ENCODE data around the gene HSPA1L.

The HSPA1L gene

GRCh38 chr6:31836474-31837368 lies 21.6 kb upstream of the HSPA1L start:
- ChIA-PET CTCF (interaction anchor here (0.6 to 1.6 kb wide), 5 partner anchors 31 to 240 kb away, joined by 3 to 5 read pairs (median 4); no protein-coding TSS in a partner anchor), POLR2A (interaction anchor here (0.5 to 12.5 kb wide), 16 partner anchors 9 to 176 kb away, joined by 3 to 125 read pairs (median 6); partner anchors contain the start of genes C6orf47, EHMT2, HSPA1B and LSM2)
- H3K36me3 ChIP-seq (ENCODE audit: control insufficient read depth in 2 of 2, insufficient read depth in 1 of 2, low read length in 2 of 2) = peaks cover 47 to 53% of the 10 kb centered on the region in 2 experiments
- peak overlapping the region; percentile 79 for H3K4me3 ChIP-seq (ENCODE audit: low read depth, low read length)
- H3K9me3 ChIP-seq (ENCODE audit: control insufficient read depth, insufficient read depth, low read depth, low read length) = no peaks in the 10 kb centered on the region
- H3K27ac ChIP-seq (ENCODE audit: extremely low read depth, low read depth, low read length) = peak overlapping the region; percentile 88
- H3K4me1 ChIP-seq (ENCODE audit: control insufficient read depth, insufficient read depth, low read length) = peaks cover 9% of the 10 kb centered on the region
- TF ChIP-seq ZBTB20 (tag by site-specific recombination; IDR thresholded peaks at IDR 0.05) (no peak), YY2 (tag by site-specific recombination; IDR thresholded peaks at IDR 0.05) (no peak), ZNF133 (tag by site-specific recombination; IDR thresholded peaks at IDR 0.05) (no peak), IKZF3 (tag by site-specific recombination; IDR thresholded peaks at IDR 0.05) (0 out of 2 replicates have a peak, but pooled peaks have one; percentile 47), GLI2 (tag by site-specific recombination; IDR thresholded peaks at IDR 0.05; ENCODE audit: borderline replicate concordance, low read depth) (no peak), ZNF624 (tag by site-specific recombination; IDR thresholded peaks at IDR 0.05) (no peak), ZNF521 (tag by site-specific recombination; IDR thresholded peaks at IDR 0.05) (no peak), ZNF366 (tag by site-specific recombination; conservative IDR thresholded peaks at IDR 0.05) (peak; percentile 79), ZNF341 (tag by site-specific recombination; IDR thresholded peaks at IDR 0.05; ENCODE audit: low read depth) (peak; percentile 84), PRDM2 (tag by site-specific recombination; IDR thresholded peaks at IDR 0.05; ENCODE audit: borderline replicate concordance) (no peak), ZFP3 (tag by site-specific recombination; IDR thresholded peaks at IDR 0.05; ENCODE audit: low read depth) (no peak), ZNF76 (tag by site-specific recombination; IDR thresholded peaks at IDR 0.05; ENCODE audit: borderline replicate concordance, low read depth) (no peak), ZFHX2 (tag by site-specific recombination; conservative IDR thresholded peaks at IDR 0.05) (no peak), ZIC2 (tag by site-specific recombination; IDR thresholded peaks at IDR 0.05) (no peak), ZBTB1 (tag by site-specific recombination; IDR thresholded peaks at IDR 0.05) (no peak), ZNF138 (tag by site-specific recombination; IDR thresholded peaks at IDR 0.05; ENCODE audit: borderline replicate concordance) (no peak), ZNF449 (tag by site-specific recombination; IDR thresholded peaks at IDR 0.05) (no peak), ZNF670 (tag by site-specific recombination; IDR thresholded peaks at IDR 0.05; ENCODE audit: low read depth) (no peak), ZNF747 (tag by site-specific recombination; IDR thresholded peaks at IDR 0.05) (no peak), ZNF394 (tag by site-specific recombination; IDR thresholded peaks at IDR 0.05; ENCODE audit: borderline replicate concordance) (no peak), KLF1 (tag by site-specific recombination; IDR thresholded peaks at IDR 0.05) (0 out of 2 replicates have a peak, but pooled peaks have one; percentile 19), ZNF350 (tag by site-specific recombination; IDR thresholded peaks at IDR 0.05) (no peak), ZNF629 (tag by site-specific recombination; IDR thresholded peaks at IDR 0.05) (peak; percentile 92), KLF17 (tag by site-specific recombination; IDR thresholded peaks at IDR 0.05) (peak; percentile 75), PRDM1 (tag by site-specific recombination; IDR thresholded peaks at IDR 0.05) (peak; percentile 63; the same call in 1 of the 2 replicates), ZNF558 (tag by site-specific recombination; IDR thresholded peaks at IDR 0.05) (no peak), ZNF555 (tag by site-specific recombination; conservative IDR thresholded peaks at IDR 0.05) (no peak), ZNF571 (tag by site-specific recombination; IDR thresholded peaks at IDR 0.05) (no peak)

All from HEK293 (cell line).